Measurements from ENCODE around the gene IL32. TPM values are rescaled to one million over a fixed set of nuclear protein-coding genes. Genes with fewer than 3 reads are reported as not detected.
A peak's percentile ranks its signal among the peaks of the same experiment; 100 is the strongest.

IL32 gene
- polyA plus RNA-seq, 3 donors = 0.53 to 8.0 (median 5.6) TPM

DNA sequence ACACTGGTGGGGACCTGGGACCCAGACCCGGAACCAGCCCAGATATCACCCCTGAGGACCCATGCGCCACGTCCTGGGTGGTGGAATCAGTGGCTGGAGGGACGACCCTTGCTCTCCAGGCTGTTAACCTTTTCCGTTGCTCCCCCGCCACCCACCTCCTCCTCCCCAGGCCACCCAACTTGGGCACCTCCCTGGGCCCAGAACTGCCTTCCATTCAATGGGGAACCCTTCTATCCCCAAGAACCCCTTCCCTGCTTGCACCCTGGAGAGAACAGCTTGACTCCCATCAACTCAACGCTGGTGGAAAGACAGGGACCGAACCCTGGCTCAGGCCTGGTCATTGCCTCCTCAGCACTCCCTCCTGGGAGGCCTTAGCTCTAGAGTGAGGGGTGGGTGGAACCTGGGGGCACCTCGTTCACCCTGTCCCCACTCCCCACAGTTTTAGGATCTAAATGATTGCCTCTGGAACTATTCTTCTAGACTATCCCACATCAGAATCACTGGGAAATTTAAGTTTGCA, 5.7 kb upstream of the IL32 start:
- Mint-ChIP-seq H3K9me3 (no peaks in the 10 kb centered on the region), H3K27me3 (ENCODE audit: low read depth in 3 of 3) (peaks cover 0 to 3% (median 3%) of the 10 kb centered on the region in 3 donors), H3K4me1 (peaks cover 47% of the 10 kb centered on the region), H3K36me3 (peaks cover 5 to 17% of the 10 kb centered on the region in 2 donors), H3K4me3 (peak overlapping the region; percentile 76 to 86), H3K27ac (peak overlapping the region in 6 of 7 donors; percentile 35 to 77 (median 70))
- peaks cover 55 to 67% of the 10 kb centered on the region in 2 donors for H3K4me1 ChIP-seq (ENCODE audit: control insufficient read depth in 1 of 2, insufficient read depth in 2 of 2, low read length in 2 of 2)
- H3K27ac ChIP-seq (ENCODE audit: low read depth in 1 of 2, low read length in 2 of 2) = peak overlapping the region in 1 of 2 donors; percentile 72
- WGBS (ENCODE audit: insufficient coverage) = 36% methylated on average over 5 of the region's 9 CpGs
- TF ChIP-seq, protein P1, sequence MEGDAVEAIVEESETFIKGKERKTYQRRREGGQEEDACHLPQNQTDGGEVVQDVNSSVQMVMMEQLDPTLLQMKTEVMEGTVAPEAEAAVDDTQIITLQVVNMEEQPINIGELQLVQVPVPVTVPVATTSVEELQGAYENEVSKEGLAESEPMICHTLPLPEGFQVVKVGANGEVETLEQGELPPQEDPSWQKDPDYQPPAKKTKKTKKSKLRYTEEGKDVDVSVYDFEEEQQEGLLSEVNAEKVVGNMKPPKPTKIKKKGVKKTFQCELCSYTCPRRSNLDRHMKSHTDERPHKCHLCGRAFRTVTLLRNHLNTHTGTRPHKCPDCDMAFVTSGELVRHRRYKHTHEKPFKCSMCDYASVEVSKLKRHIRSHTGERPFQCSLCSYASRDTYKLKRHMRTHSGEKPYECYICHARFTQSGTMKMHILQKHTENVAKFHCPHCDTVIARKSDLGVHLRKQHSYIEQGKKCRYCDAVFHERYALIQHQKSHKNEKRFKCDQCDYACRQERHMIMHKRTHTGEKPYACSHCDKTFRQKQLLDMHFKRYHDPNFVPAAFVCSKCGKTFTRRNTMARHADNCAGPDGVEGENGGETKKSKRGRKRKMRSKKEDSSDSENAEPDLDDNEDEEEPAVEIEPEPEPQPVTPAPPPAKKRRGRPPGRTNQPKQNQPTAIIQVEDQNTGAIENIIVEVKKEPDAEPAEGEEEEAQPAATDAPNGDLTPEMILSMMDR (IDR thresholded peaks at IDR 0.05) = no peak
- H3K9ac ChIP-seq (ENCODE audit: insufficient read depth, low read length, poor library complexity, severe bottlenecking) = peak overlapping the region; percentile 77
- H3K27me3 ChIP-seq (ENCODE audit: control insufficient read depth in 2 of 2, insufficient read depth in 2 of 2, low read length in 2 of 2) = no peaks in the 10 kb centered on the region
- H2AFZ ChIP-seq (ENCODE audit: insufficient read depth, low read depth, low read length, poor library complexity, severe bottlenecking) = peak overlapping the region; percentile 97
- intact Hi-C loops (cut with micrococcal nuclease) = loop anchor here (2.0 to 5.0 kb wide), 3 partner anchors 68 to 108 kb away; no protein-coding TSS in a partner anchor
- peak overlapping the region; percentile 34 to 88 (median 48) for H3K4me3 ChIP-seq (replicated peaks in 1 of 3; ENCODE audit: low read depth in 2 of 3, low read length in 3 of 3)
- peak overlapping the region; percentile 100 for H3K4me2 ChIP-seq (replicated peaks; ENCODE audit: extremely low read depth, low read length, poor library complexity, severe bottlenecking)
- no peak for DNase-seq
- no peaks in the 10 kb centered on the region for H3K36me3 ChIP-seq (replicated peaks in 1 of 2; ENCODE audit: control insufficient read depth in 1 of 2, insufficient read depth in 2 of 2, low read length in 2 of 2)
- no peaks in the 10 kb centered on the region for H3K9me3 ChIP-seq (replicated peaks in 1 of 2; ENCODE audit: control insufficient read depth in 1 of 2, insufficient read depth in 1 of 2, low read length in 2 of 2)
- H3K79me2 ChIP-seq (ENCODE audit: insufficient read depth, low read length) = no peaks in the 10 kb centered on the region
- no peaks in the 10 kb centered on the region for H4K20me1 ChIP-seq (ENCODE audit: insufficient read depth, low read length)

DNA sequence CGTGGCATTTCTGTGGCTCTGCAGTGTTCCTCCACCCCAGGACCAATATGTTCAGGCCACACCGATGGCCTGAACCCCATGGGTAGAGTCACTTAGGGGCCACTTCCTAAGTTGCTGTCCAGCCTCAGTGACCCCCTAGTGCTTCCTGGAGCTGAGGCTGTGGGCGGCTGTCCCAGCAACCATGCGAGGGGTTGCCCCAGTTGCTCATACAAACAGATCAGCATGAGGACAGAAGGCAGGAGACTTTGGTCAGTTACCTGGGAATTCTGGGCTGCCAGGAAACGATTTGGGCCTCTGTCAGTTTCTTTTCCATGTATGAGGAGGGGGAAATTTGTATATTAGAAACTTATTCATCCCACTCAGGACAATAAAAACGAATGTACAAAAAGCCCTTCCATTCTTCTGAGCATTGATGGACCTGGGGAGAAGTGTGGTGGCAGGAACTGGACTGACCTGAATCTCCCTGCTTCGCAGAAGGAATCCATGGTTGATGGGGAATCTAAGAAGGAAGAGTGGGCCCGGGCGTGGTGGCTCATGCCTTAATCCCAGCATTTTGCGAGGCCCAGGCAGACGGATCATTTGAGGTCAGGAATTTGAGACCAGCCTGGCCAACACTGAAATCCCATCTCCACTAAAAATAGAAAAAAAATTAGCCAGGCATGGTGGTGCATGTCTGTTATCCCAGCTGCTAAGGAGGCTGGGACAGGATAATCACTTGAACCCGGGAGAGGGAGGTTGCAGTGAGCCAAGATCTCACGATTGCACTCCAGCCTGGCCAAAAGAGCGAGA, 4.9 kb upstream of the IL32 start:
- TF ChIP-seq, protein P1 (IDR thresholded peaks at IDR 0.05) = no peak
- no peaks in the 10 kb centered on the region for H4K20me1 ChIP-seq (ENCODE audit: insufficient read depth, low read length)
- H3K27ac ChIP-seq (ENCODE audit: low read depth in 1 of 2, low read length in 2 of 2) = no peak overlapping the region
- DNase-seq = no peak
- peaks cover 4 to 14% of the 10 kb centered on the region in 2 donors for H3K36me3 Mint-ChIP-seq
- H3K27ac Mint-ChIP-seq = peak overlapping the region in 1 of 7 donors; percentile 53
- H3K27me3 Mint-ChIP-seq (ENCODE audit: low read depth in 3 of 3) = peaks cover 0 to 7% (median 3%) of the 10 kb centered on the region in 3 donors
- H2AFZ ChIP-seq (ENCODE audit: insufficient read depth, low read depth, low read length, poor library complexity, severe bottlenecking) = peak overlapping the region; percentile 97
- no peak overlapping the region for H3K4me3 Mint-ChIP-seq
- H3K9ac ChIP-seq (ENCODE audit: insufficient read depth, low read length, poor library complexity, severe bottlenecking) = no peak overlapping the region
- H3K4me1 Mint-ChIP-seq = peaks cover 40% of the 10 kb centered on the region
- 87% methylated on average over 9 of the region's 14 CpGs for WGBS (ENCODE audit: insufficient coverage)
- no peaks in the 10 kb centered on the region for H3K36me3 ChIP-seq (replicated peaks in 1 of 2; ENCODE audit: control insufficient read depth in 1 of 2, insufficient read depth in 2 of 2, low read length in 2 of 2)
- H3K9me3 Mint-ChIP-seq = no peaks in the 10 kb centered on the region
- no peaks in the 10 kb centered on the region for H3K9me3 ChIP-seq (replicated peaks in 1 of 2; ENCODE audit: control insufficient read depth in 1 of 2, insufficient read depth in 1 of 2, low read length in 2 of 2)
- H3K4me1 ChIP-seq (ENCODE audit: control insufficient read depth in 1 of 2, insufficient read depth in 2 of 2, low read length in 2 of 2) = peaks cover 48 to 60% of the 10 kb centered on the region in 2 donors
- H3K27me3 ChIP-seq (ENCODE audit: control insufficient read depth in 2 of 2, insufficient read depth in 2 of 2, low read length in 2 of 2) = no peaks in the 10 kb centered on the region
- no peak overlapping the region for H3K4me2 ChIP-seq (replicated peaks; ENCODE audit: extremely low read depth, low read length, poor library complexity, severe bottlenecking)
- intact Hi-C loops (cut with micrococcal nuclease) = loop anchor here in 1 of 2 donors (5.0 kb wide), 1 partner anchor 107 kb away; no protein-coding TSS in a partner anchor
- no peaks in the 10 kb centered on the region for H3K79me2 ChIP-seq (ENCODE audit: insufficient read depth, low read length)
- no peak overlapping the region for H3K4me3 ChIP-seq (replicated peaks in 1 of 3; ENCODE audit: low read depth in 2 of 3, low read length in 3 of 3)
